ENCODE data around the gene LRRTM2.

DNA sequence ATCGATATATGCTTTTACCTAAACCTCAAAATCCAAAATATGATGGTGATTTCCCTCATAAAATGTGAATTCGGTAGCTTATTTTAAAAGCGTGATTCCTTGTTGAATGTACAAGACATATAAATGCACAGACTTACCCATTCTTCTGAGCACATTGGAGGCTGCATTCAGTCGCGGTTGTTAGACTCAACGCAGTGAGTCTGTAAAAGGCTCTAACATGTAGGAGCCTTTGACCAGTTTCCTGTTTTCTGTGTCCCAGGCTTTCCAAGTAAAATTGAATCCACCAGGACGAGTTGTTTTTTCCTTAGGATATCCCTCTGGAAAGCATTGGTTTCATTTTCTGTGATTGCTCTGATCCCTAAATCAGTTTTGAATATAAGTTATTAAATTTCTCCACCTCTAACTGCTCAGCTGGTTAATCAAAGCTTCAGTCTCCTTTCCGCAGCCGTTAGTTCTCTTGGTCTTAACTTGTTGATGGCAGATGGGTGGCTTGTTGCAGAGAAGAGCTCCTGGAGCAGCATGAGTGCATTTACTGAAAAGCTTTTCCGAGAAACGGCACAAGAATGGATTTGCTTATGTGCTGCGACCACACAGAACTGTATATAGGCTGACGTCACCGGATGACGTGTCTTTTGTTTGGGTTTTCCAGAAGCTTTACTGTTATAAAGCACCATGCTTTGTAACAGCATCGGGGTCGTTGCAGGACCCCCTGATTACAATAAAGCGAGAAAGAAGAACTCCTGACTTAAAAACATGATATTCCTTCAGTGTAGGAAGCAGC, at the start of gene LRRTM2:
- no peak for TF ChIP-seq EZH2 (IDR thresholded peaks at IDR 0.05)
- TF ChIP-seq FOXP2 (optimal IDR thresholded peaks at IDR 0.05; ENCODE audit: control extremely low read depth, extremely low read length, insufficient read depth) = no peak

Data from SK-N-MC (cell line).